DOHH2 (cell line): ENCODE data around the gene SETD6.

ENCODE experiments used
- H3F3A ChIP-seq: fragments of 200-600 bp; sonication (generic), shearing (Covaris generic); 2 replicates; pipeline ENCODE4 v1.6.0; 2016; ENCODE audit warnings: antibody characterized with exemption, mild to moderate bottlenecking; ENCODE audit not compliant: control insufficient read depth, insufficient read depth
- H3K27ac ChIP-seq: fragments of 200-600 bp; sonication (generic); 2 replicates; pipeline ENCODE4 v1.5.1; 2014; ENCODE audit warnings: low read depth, mild to moderate bottlenecking, low read length, moderate library complexity
- H3K27me3 ChIP-seq: fragments of 200-600 bp; sonication (generic); 2 replicates; pipeline ENCODE4 v1.6.1; 2014; ENCODE audit warnings: mild to moderate bottlenecking, low read length, mixed read lengths; ENCODE audit not compliant: control insufficient read depth
- H3K36me3 ChIP-seq: fragments of 200-600 bp; sonication (generic); 2 replicates; pipeline ENCODE4 v1.6.1; 2014; ENCODE audit warnings: mild to moderate bottlenecking, low read length, moderate library complexity, mixed read lengths; ENCODE audit not compliant: control insufficient read depth
- H3K4me1 ChIP-seq: fragments of 200-600 bp; sonication (generic); 2 replicates; pipeline ENCODE4 v1.6.1; 2014; ENCODE audit warnings: mild to moderate bottlenecking, low read length, mixed read lengths; ENCODE audit not compliant: control insufficient read depth
- H3K4me2 ChIP-seq: fragments of 200-600 bp; sonication (generic); 2 replicates; pipeline ENCODE4 v1.6.0; 2014; ENCODE audit warnings: mild to moderate bottlenecking, low read length, moderate library complexity
- H3K4me3 ChIP-seq: fragments of 200-600 bp; sonication (generic); 2 replicates; pipeline ENCODE4 v1.5.1; 2014; ENCODE audit warnings: mild to moderate bottlenecking, low read length, mixed read lengths
- H3K79me2 ChIP-seq: fragments of 200-600 bp; sonication (generic); 2 replicates; pipeline ENCODE4 v1.6.1; 2014; ENCODE audit warnings: mild to moderate bottlenecking, low read length, mixed read lengths; ENCODE audit not compliant: control insufficient read depth
- H3K9me2 ChIP-seq: fragments of 200-600 bp; sonication (generic); replicated peaks from 2 replicates; pipeline ENCODE4 v1.6.1; 2014; ENCODE audit warnings: mild to moderate bottlenecking, low read length, mixed read lengths; ENCODE audit not compliant: control insufficient read depth
- H3K9me3 ChIP-seq: fragments of 200-600 bp; sonication (generic); 2 replicates; pipeline ENCODE4 v1.6.1; 2014; ENCODE audit warnings: antibody characterized with exemption, low read length, mixed read lengths; ENCODE audit not compliant: control insufficient read depth, insufficient read depth
- H4K20me1 ChIP-seq: fragments of 200-600 bp; sonication (generic); 2 replicates; pipeline ENCODE4 v1.6.0; 2014; ENCODE audit warnings: low read depth, mild to moderate bottlenecking, antibody characterized with exemption, low read length, moderate library complexity; ENCODE audit not compliant: control insufficient read depth, insufficient read depth
- CTCF ChIP-seq: fragments of 200-600 bp; sonication (generic); IDR thresholded peaks from one replicate; pipeline ENCODE4 v1.5.1; 2014; ENCODE audit warnings: antibody characterized with exemption, mild to moderate bottlenecking, low read depth, low read length; ENCODE audit not compliant: poor library complexity, severe bottlenecking
- EZH2phosphoT487 ChIP-seq: fragments of 200-600 bp; sonication (generic); IDR thresholded peaks from 2 replicates; pipeline ENCODE4 v1.6.1; 2017; ENCODE audit warnings: borderline replicate concordance, mild to moderate bottlenecking, antibody characterized with exemption, low read length, moderate library complexity, mixed read lengths

The SETD6 gene

DNA sequence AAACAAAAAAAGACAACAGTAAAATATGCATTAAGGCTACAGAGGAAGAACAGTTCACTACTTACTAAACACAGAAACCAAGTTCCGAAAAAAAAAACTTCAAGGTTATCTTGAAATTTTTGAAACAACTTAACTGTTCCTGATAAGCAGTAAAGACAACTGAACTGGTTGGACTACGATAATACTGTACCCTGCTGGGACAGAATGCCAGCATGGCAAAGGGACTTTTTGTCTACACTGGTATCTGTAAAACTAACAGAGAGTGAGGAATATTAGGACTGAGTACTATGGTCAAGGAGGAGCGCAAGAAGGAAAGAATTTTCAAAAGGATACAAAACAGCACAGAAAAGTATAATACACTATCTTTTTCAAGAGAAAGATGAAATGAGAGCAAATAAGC, 19.8 kb downstream of the SETD6 start:
- H4K20me1 ChIP-seq: no peaks in the 10 kb centered on the region
- no peaks in the 10 kb centered on the region for H3K4me1 ChIP-seq
- no peaks in the 10 kb centered on the region for H3K27me3 ChIP-seq
- H3K27ac ChIP-seq: no peak overlapping the region
- peaks cover 12% of the 10 kb centered on the region for H3K79me2 ChIP-seq
- no peak overlapping the region for H3K4me3 ChIP-seq
- no peak overlapping the region for H3K4me2 ChIP-seq
- peaks cover 98% of the 10 kb centered on the region for H3K36me3 ChIP-seq
- H3F3A ChIP-seq: peaks cover 7% of the 10 kb centered on the region
- H3K9me2 ChIP-seq: no peaks in the 10 kb centered on the region
- TF ChIP-seq CTCF: no peak
- TF ChIP-seq EZH2phosphoT487: no peak
- no peaks in the 10 kb centered on the region for H3K9me3 ChIP-seq

DNA sequence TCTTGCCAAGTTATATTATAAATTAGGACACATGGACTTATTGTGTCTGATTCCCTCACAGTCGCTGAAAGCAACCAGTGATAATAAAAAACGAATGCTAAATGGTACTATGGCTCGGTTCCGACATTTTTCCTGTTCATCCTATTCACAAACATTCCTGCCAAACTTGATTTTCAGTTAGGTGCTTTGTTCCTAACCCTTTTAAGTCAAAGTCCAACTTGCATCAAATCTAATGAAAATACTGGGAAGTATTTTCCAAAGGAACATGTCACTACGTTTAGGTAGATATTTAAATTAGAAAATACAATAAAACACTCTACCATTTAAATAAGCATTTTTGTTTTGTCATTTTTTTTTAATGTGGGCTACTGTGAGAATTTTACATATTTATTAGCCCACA, 21.0 kb downstream of the SETD6 start:
- H3K4me2 ChIP-seq: no peak overlapping the region
- no peaks in the 10 kb centered on the region for H3K9me2 ChIP-seq
- no peaks in the 10 kb centered on the region for H3K9me3 ChIP-seq
- H3K79me2 ChIP-seq: peaks cover 9% of the 10 kb centered on the region; the same call in 1 of the 2 replicates
- no peak overlapping the region for H3K27ac ChIP-seq
- no peaks in the 10 kb centered on the region for H3K27me3 ChIP-seq
- H3F3A ChIP-seq: peaks cover 3% of the 10 kb centered on the region; the same call in 1 of the 2 replicates
- no peaks in the 10 kb centered on the region for H3K4me1 ChIP-seq
- peaks cover 96% of the 10 kb centered on the region for H3K36me3 ChIP-seq
- H3K4me3 ChIP-seq: no peak overlapping the region
- TF ChIP-seq CTCF: no peak
- TF ChIP-seq EZH2phosphoT487: no peak
- H4K20me1 ChIP-seq: no peaks in the 10 kb centered on the region

- Histone ChIP-seq H3K79me2 (peaks cover 6% of the 10 kb centered on the region; the same call in 1 of the 2 replicates), H3K9me3 (no peaks in the 10 kb centered on the region), H4K20me1 (no peaks in the 10 kb centered on the region), H3K4me2 (no peak overlapping the region), H3K4me3 (no peak overlapping the region), H3K4me1 (no peaks in the 10 kb centered on the region), H3K27me3 (no peaks in the 10 kb centered on the region), H3K36me3 (peaks cover 96% of the 10 kb centered on the region), H3K9me2 (no peaks in the 10 kb centered on the region), H3K27ac (no peak overlapping the region), H3F3A (peaks cover 3% of the 10 kb centered on the region; the same call in 1 of the 2 replicates)
- no peak for TF ChIP-seq EZH2phosphoT487
- no peak for TF ChIP-seq CTCF
Observed at GRCh38 chr16:58537124-58537906, 22.0 kb downstream of the SETD6 start.
